OCI-LY3 (cell line): Measurements from ENCODE around the gene GAS2L1.

Experiments used
- CTCF ChIP-seq: fragments of 200-600, 300-600 bp; sonication (generic); IDR thresholded peaks from 2 replicates; pipeline ENCODE4 v1.5.1; 2014; ENCODE audit warnings: antibody characterized with exemption, low read length, low read depth
- EZH2phosphoT487 ChIP-seq: fragments of 200-600 bp; shearing (Covaris generic); IDR thresholded peaks from 2 replicates; pipeline ENCODE4 v1.6.1; 2018; ENCODE audit warnings: antibody characterized with exemption, mixed run types, low read depth

DNA sequence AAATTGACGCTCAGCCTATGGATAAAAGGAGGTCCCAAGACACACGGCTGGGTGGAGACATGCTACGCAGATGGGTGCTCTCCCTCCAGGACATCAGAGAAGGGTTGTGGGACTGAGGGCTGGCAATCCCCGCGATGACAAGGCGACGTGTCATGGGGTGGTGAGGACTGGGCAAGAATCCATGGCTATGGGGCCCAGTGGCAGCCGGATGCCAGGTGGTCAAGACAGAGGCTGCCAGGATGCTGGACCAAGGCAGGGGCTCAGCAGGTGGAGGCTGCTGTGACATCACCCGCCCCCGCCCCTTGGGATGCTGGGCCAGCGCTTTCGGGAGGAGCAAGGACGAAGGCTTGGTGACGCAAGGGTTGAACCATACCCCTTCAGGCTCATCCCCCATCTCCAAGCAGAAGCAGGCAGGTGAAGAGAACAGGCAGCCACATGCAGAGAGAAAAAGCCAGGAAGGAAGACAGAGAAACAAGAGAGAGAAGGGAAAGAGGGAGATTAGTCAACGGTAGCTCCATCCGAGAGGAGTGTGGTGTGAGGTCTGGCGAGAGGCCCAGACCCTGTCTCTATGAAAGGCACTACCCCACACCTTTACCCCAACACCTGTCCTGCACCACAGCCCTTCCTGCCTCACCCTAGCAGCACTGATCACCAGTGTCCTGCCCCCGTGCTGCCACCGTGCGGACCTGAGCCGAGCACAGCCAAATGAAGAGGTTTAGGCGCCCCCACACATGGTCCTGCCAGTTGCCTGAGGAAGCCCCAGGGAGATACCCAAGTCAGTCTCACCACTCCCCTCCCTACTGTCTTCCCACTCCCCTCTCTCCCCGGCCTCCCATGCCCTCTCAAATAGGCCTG is 33.2 kb downstream of the GAS2L1 start:
- TF ChIP-seq CTCF (no peak), EZH2phosphoT487 (no peak)
